GM23338 (cell line): ENCODE measurements around the gene CFAP58.

Experiments
- CREB1 ChIP-seq: fragments of 250-450 bp; sonication (Bioruptor Pico); IDR thresholded peaks from 2 replicates; pipeline ENCODE4 v1.5.0; 2020; ENCODE audit warnings: low read depth, mild to moderate bottlenecking, moderate library complexity
- EZH2 ChIP-seq: fragments of 200-600 bp; sonication (generic); IDR thresholded peaks from one replicate; pipeline ENCODE4 v1.8.0; 2017; ENCODE audit warnings: antibody characterized with exemption, mild to moderate bottlenecking, low read depth; ENCODE audit not compliant: unreplicated experiment
- EZH2phosphoT487 ChIP-seq: fragments of 200-600 bp; sonication (generic); IDR thresholded peaks from one replicate; pipeline ENCODE4 v1.8.1; 2018; ENCODE audit warnings: antibody characterized with exemption; ENCODE audit not compliant: unreplicated experiment
- JUNB ChIP-seq: IDR thresholded peaks from one replicate; pipeline ENCODE4 v1.6.1; 2016; ENCODE audit warnings: antibody characterized with exemption; ENCODE audit not compliant: unreplicated experiment
- NANOG ChIP-seq: IDR thresholded peaks from 2 replicates; pipeline ENCODE4 v1.6.1; 2016; ENCODE audit warnings: antibody characterized with exemption, borderline replicate concordance
- POLR2AphosphoS5 ChIP-seq: IDR thresholded peaks from 2 replicates; pipeline ENCODE4 v1.6.1; 2016; ENCODE audit warnings: antibody characterized with exemption, low read depth
- TF ChIP-seq, protein P1 (sequence below), 2 experiments: fragments of 200-600 bp in 1 of 2; sonication (generic) in 1 of 2; conservative IDR thresholded peaks; 2 replicates each; pipeline versions ENCODE4 v1.5.1 to v1.6.1; 2016 to 2017; ENCODE audit warnings: antibody characterized with exemption in 2 of 2, low read depth in 2 of 2, mild to moderate bottlenecking in 2 of 2, moderate library complexity in 1 of 2
- TF ChIP-seq, protein P2 (sequence below): IDR thresholded peaks from one replicate; pipeline ENCODE4 v1.6.1; 2018; ENCODE audit warnings: antibody characterized with exemption; ENCODE audit not compliant: unreplicated experiment
- TF ChIP-seq, protein P3 (sequence below): fragments of 250-450 bp; sonication (Bioruptor Pico); IDR thresholded peaks from 2 replicates; pipeline ENCODE4 v1.5.0; 2020; ENCODE audit warnings: mild to moderate bottlenecking, moderate library complexity
- TF ChIP-seq, protein P4 (sequence below): IDR thresholded peaks from 2 replicates; pipeline ENCODE4 v1.6.1; 2016; ENCODE audit warnings: antibody characterized with exemption

DNA sequence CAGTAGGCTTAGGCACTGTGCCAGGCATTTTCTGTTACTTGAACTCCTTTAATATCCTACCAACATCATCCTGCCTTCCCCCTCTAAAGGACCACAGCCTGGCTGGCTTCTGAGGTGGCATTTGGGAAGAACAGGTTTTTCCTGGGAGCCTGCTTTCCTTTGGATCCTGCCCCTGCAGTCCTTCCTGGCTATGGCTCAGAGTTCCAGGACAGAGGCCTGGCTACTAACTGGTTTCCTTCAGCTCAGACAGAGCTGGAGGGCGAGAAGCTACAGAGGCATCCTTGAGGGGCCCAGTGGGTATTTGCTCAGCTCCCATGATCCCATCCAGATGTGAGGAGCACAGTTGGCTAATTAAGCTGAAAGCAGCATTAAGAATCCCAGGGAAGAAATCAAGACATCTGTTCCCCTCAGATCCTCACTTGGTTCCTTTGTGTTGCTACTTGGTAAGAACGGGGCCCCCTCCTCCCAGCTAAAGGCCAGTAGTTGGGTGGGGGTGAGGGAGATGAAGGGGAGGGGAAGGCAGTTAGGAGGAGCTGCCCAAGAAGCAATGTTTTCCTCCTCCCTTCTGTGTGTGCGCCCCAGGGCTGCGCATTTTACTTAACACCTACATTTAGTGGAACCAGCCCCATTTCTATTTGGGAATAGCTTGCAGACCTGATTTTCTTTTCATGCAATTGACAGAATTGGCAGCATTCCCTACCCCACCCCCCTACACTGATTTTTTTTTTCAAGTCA is 144.9 kb downstream of the CFAP58 start:
- TF ChIP-seq, protein P1, sequence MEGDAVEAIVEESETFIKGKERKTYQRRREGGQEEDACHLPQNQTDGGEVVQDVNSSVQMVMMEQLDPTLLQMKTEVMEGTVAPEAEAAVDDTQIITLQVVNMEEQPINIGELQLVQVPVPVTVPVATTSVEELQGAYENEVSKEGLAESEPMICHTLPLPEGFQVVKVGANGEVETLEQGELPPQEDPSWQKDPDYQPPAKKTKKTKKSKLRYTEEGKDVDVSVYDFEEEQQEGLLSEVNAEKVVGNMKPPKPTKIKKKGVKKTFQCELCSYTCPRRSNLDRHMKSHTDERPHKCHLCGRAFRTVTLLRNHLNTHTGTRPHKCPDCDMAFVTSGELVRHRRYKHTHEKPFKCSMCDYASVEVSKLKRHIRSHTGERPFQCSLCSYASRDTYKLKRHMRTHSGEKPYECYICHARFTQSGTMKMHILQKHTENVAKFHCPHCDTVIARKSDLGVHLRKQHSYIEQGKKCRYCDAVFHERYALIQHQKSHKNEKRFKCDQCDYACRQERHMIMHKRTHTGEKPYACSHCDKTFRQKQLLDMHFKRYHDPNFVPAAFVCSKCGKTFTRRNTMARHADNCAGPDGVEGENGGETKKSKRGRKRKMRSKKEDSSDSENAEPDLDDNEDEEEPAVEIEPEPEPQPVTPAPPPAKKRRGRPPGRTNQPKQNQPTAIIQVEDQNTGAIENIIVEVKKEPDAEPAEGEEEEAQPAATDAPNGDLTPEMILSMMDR (conservative IDR thresholded peaks at IDR 0.05; ENCODE audit: low read depth in 2 of 2): no peak
- TF ChIP-seq, protein P2, sequence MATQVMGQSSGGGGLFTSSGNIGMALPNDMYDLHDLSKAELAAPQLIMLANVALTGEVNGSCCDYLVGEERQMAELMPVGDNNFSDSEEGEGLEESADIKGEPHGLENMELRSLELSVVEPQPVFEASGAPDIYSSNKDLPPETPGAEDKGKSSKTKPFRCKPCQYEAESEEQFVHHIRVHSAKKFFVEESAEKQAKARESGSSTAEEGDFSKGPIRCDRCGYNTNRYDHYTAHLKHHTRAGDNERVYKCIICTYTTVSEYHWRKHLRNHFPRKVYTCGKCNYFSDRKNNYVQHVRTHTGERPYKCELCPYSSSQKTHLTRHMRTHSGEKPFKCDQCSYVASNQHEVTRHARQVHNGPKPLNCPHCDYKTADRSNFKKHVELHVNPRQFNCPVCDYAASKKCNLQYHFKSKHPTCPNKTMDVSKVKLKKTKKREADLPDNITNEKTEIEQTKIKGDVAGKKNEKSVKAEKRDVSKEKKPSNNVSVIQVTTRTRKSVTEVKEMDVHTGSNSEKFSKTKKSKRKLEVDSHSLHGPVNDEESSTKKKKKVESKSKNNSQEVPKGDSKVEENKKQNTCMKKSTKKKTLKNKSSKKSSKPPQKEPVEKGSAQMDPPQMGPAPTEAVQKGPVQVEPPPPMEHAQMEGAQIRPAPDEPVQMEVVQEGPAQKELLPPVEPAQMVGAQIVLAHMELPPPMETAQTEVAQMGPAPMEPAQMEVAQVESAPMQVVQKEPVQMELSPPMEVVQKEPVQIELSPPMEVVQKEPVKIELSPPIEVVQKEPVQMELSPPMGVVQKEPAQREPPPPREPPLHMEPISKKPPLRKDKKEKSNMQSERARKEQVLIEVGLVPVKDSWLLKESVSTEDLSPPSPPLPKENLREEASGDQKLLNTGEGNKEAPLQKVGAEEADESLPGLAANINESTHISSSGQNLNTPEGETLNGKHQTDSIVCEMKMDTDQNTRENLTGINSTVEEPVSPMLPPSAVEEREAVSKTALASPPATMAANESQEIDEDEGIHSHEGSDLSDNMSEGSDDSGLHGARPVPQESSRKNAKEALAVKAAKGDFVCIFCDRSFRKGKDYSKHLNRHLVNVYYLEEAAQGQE: no peak
- no peak for TF ChIP-seq POLR2AphosphoS5
- no peak for TF ChIP-seq CREB1 (CRISPR knock-in tag)
- no peak for TF ChIP-seq EZH2phosphoT487
- TF ChIP-seq JUNB: no peak
- TF ChIP-seq EZH2: no peak
- TF ChIP-seq, protein P3, sequence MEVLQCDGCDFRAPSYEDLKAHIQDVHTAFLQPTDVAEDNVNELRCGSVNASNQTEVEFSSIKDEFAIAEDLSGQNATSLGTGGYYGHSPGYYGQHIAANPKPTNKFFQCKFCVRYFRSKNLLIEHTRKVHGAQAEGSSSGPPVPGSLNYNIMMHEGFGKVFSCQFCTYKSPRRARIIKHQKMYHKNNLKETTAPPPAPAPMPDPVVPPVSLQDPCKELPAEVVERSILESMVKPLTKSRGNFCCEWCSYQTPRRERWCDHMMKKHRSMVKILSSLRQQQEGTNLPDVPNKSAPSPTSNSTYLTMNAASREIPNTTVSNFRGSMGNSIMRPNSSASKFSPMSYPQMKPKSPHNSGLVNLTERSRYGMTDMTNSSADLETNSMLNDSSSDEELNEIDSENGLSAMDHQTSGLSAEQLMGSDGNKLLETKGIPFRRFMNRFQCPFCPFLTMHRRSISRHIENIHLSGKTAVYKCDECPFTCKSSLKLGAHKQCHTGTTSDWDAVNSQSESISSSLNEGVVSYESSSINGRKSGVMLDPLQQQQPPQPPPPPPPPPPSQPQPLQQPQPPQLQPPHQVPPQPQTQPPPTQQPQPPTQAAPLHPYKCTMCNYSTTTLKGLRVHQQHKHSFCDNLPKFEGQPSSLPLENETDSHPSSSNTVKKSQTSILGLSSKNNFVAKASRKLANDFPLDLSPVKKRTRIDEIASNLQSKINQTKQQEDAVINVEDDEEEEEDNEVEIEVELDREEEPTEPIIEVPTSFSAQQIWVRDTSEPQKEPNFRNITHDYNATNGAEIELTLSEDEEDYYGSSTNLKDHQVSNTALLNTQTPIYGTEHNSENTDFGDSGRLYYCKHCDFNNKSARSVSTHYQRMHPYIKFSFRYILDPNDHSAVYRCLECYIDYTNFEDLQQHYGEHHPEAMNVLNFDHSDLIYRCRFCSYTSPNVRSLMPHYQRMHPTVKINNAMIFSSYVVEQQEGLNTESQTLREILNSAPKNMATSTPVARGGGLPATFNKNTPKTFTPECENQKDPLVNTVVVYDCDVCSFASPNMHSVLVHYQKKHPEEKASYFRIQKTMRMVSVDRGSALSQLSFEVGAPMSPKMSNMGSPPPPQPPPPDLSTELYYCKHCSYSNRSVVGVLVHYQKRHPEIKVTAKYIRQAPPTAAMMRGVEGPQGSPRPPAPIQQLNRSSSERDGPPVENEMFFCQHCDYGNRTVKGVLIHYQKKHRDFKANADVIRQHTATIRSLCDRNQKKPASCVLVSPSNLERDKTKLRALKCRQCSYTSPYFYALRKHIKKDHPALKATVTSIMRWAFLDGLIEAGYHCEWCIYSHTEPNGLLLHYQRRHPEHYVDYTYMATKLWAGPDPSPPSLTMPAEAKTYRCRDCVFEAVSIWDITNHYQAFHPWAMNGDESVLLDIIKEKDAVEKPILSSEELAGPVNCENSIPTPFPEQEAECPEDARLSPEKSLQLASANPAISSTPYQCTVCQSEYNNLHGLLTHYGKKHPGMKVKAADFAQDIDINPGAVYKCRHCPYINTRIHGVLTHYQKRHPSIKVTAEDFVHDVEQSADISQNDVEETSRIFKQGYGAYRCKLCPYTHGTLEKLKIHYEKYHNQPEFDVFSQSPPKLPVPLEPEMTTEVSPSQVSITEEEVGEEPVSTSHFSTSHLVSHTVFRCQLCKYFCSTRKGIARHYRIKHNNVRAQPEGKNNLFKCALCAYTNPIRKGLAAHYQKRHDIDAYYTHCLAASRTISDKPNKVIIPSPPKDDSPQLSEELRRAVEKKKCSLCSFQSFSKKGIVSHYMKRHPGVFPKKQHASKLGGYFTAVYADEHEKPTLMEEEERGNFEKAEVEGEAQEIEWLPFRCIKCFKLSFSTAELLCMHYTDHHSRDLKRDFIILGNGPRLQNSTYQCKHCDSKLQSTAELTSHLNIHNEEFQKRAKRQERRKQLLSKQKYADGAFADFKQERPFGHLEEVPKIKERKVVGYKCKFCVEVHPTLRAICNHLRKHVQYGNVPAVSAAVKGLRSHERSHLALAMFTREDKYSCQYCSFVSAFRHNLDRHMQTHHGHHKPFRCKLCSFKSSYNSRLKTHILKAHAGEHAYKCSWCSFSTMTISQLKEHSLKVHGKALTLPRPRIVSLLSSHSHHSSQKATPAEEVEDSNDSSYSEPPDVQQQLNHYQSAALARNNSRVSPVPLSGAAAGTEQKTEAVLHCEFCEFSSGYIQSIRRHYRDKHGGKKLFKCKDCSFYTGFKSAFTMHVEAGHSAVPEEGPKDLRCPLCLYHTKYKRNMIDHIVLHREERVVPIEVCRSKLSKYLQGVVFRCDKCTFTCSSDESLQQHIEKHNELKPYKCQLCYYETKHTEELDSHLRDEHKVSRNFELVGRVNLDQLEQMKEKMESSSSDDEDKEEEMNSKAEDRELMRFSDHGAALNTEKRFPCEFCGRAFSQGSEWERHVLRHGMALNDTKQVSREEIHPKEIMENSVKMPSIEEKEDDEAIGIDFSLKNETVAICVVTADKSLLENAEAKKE (CRISPR knock-in tag): no peak
- TF ChIP-seq, protein P4, sequence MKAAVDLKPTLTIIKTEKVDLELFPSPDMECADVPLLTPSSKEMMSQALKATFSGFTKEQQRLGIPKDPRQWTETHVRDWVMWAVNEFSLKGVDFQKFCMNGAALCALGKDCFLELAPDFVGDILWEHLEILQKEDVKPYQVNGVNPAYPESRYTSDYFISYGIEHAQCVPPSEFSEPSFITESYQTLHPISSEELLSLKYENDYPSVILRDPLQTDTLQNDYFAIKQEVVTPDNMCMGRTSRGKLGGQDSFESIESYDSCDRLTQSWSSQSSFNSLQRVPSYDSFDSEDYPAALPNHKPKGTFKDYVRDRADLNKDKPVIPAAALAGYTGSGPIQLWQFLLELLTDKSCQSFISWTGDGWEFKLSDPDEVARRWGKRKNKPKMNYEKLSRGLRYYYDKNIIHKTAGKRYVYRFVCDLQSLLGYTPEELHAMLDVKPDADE: no peak
- TF ChIP-seq NANOG: no peak
